WTC11 (cell line): ENCODE measurements around the gene NPHS1.

Experiments used
- FOXP1 ChIP-seq: sonication (generic); formaldehyde crosslinking; IDR thresholded peaks from 2 replicates; pipeline ENCODE4 v1.8.0; 2022; ENCODE audit warnings: missing genetic modification reagents, mild to moderate bottlenecking, moderate library complexity, borderline replicate concordance
- GTF2I ChIP-seq: fragments of 250-450 bp; sonication (Bioruptor Pico); conservative IDR thresholded peaks from 2 replicates; pipeline ENCODE4 v1.4.0; 2021; ENCODE audit warnings: mild to moderate bottlenecking
- MYBL2 ChIP-seq: sonication (generic); formaldehyde crosslinking; IDR thresholded peaks from 2 replicates; pipeline ENCODE4 v1.8.1; 2023; ENCODE audit warnings: mild to moderate bottlenecking, moderate library complexity, missing genetic modification reagents
- SP1 ChIP-seq: sonication (generic); formaldehyde crosslinking; conservative IDR thresholded peaks from 2 replicates; pipeline ENCODE4 v1.8.1; 2022; ENCODE audit warnings: missing genetic modification reagents
- TF ChIP-seq, protein P1 (sequence below): fragments of 200-600 bp; IDR thresholded peaks from 2 replicates; pipeline ENCODE4 v1.8.0; 2022; ENCODE audit warnings: antibody characterized with exemption
- TF ChIP-seq, protein P2 (sequence below): sonication (generic); formaldehyde crosslinking; IDR thresholded peaks from 2 replicates; pipeline ENCODE4 v1.8.1; 2023; ENCODE audit warnings: mild to moderate bottlenecking, missing genetic modification reagents
- TF ChIP-seq, protein P3 (sequence below): sonication (generic); formaldehyde crosslinking; IDR thresholded peaks from 2 replicates; pipeline ENCODE4 v1.8.1; 2023; ENCODE audit warnings: mild to moderate bottlenecking, moderate library complexity, missing genetic modification reagents
- TF ChIP-seq, protein P4 (sequence below): sonication (generic); formaldehyde crosslinking; IDR thresholded peaks from 2 replicates; pipeline ENCODE4 v1.8.1; 2022; ENCODE audit warnings: mild to moderate bottlenecking, missing genetic modification reagents, moderate library complexity, borderline replicate concordance
- TF ChIP-seq, protein P5 (sequence below): sonication (generic); formaldehyde crosslinking; conservative IDR thresholded peaks from 2 replicates; pipeline ENCODE4 v1.8.1; 2022; ENCODE audit warnings: mild to moderate bottlenecking, missing genetic modification reagents
- TF ChIP-seq, protein P6 (sequence below): sonication (generic); formaldehyde crosslinking; IDR thresholded peaks from 2 replicates; pipeline ENCODE4 v1.8.0; 2023; ENCODE audit warnings: mild to moderate bottlenecking, missing genetic modification reagents
- TF ChIP-seq, protein P7 (sequence below): sonication (generic); formaldehyde crosslinking; IDR thresholded peaks from 2 replicates; pipeline ENCODE4 v1.8.1; 2022; ENCODE audit warnings: missing genetic modification reagents, borderline replicate concordance
- TF ChIP-seq, protein P8 (sequence below): sonication (generic); formaldehyde crosslinking; IDR thresholded peaks from 2 replicates; pipeline ENCODE4 v1.8.0; 2023; ENCODE audit warnings: missing genetic modification reagents
- TF ChIP-seq, protein P9 (sequence below): sonication (generic); formaldehyde crosslinking; IDR thresholded peaks from 2 replicates; pipeline ENCODE4 v1.8.1; 2023; ENCODE audit warnings: mild to moderate bottlenecking, missing genetic modification reagents, moderate library complexity

DNA sequence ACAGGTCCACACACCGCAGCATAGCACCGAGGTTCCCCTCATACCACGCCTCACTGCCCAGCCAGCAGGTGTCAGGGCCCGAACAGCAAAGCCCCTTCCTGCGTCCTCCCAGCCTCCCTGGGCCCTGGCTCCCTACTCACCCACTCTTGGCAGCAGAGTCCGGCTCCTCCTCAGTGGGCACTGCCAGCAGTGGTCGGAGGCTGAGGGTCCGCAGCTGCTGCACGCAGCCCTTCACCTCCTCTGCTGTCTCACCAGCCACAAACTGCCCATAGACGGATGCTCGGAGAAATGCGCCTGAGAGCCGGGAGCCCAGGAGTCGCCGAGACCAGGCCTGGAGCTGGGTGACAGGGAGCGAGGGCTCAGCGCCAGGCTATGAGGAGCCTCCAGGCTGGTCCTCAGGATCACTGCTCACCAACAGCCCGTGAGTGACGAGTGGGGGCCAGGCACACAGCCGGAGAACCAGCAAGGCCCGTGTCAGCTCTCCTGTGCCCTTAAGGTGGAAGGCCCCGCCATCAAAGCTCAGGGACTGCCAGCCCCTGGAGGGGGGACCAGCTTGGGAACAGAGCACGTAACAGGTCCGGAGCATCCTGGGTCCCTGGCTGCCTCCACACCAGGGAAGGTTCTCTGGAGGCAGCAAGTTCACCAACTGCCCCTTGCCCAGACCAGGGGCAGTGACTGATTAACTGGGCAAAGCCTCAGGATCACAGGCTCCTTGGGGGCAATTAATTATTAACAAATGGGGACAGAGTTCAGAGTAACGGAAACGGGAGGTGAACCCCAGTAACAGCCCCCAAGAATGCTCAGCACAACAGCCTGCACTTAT lies 39.9 kb downstream of the NPHS1 start, which contains the start of gene PRODH2:
- no peak for TF ChIP-seq FOXP1
- TF ChIP-seq, protein P1, sequence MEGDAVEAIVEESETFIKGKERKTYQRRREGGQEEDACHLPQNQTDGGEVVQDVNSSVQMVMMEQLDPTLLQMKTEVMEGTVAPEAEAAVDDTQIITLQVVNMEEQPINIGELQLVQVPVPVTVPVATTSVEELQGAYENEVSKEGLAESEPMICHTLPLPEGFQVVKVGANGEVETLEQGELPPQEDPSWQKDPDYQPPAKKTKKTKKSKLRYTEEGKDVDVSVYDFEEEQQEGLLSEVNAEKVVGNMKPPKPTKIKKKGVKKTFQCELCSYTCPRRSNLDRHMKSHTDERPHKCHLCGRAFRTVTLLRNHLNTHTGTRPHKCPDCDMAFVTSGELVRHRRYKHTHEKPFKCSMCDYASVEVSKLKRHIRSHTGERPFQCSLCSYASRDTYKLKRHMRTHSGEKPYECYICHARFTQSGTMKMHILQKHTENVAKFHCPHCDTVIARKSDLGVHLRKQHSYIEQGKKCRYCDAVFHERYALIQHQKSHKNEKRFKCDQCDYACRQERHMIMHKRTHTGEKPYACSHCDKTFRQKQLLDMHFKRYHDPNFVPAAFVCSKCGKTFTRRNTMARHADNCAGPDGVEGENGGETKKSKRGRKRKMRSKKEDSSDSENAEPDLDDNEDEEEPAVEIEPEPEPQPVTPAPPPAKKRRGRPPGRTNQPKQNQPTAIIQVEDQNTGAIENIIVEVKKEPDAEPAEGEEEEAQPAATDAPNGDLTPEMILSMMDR, result no peak
- TF ChIP-seq, protein P2, sequence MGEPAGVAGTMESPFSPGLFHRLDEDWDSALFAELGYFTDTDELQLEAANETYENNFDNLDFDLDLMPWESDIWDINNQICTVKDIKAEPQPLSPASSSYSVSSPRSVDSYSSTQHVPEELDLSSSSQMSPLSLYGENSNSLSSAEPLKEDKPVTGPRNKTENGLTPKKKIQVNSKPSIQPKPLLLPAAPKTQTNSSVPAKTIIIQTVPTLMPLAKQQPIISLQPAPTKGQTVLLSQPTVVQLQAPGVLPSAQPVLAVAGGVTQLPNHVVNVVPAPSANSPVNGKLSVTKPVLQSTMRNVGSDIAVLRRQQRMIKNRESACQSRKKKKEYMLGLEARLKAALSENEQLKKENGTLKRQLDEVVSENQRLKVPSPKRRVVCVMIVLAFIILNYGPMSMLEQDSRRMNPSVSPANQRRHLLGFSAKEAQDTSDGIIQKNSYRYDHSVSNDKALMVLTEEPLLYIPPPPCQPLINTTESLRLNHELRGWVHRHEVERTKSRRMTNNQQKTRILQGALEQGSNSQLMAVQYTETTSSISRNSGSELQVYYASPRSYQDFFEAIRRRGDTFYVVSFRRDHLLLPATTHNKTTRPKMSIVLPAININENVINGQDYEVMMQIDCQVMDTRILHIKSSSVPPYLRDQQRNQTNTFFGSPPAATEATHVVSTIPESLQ (CRISPR knock-in tag), result no peak
- TF ChIP-seq, protein P3, sequence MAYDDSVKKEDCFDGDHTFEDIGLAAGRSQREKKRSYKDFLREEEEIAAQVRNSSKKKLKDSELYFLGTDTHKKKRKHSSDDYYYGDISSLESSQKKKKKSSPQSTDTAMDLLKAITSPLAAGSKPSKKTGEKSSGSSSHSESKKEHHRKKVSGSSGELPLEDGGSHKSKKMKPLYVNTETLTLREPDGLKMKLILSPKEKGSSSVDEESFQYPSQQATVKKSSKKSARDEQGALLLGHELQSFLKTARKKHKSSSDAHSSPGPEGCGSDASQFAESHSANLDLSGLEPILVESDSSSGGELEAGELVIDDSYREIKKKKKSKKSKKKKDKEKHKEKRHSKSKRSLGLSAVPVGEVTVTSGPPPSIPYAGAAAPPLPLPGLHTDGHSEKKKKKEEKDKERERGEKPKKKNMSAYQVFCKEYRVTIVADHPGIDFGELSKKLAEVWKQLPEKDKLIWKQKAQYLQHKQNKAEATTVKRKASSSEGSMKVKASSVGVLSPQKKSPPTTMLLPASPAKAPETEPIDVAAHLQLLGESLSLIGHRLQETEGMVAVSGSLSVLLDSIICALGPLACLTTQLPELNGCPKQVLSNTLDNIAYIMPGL (CRISPR knock-in tag), result no peak
- TF ChIP-seq, protein P4, sequence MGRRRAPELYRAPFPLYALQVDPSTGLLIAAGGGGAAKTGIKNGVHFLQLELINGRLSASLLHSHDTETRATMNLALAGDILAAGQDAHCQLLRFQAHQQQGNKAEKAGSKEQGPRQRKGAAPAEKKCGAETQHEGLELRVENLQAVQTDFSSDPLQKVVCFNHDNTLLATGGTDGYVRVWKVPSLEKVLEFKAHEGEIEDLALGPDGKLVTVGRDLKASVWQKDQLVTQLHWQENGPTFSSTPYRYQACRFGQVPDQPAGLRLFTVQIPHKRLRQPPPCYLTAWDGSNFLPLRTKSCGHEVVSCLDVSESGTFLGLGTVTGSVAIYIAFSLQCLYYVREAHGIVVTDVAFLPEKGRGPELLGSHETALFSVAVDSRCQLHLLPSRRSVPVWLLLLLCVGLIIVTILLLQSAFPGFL (CRISPR knock-in tag), result no peak
- TF ChIP-seq GTF2I (CRISPR knock-in tag), result no peak
- TF ChIP-seq, protein P5, sequence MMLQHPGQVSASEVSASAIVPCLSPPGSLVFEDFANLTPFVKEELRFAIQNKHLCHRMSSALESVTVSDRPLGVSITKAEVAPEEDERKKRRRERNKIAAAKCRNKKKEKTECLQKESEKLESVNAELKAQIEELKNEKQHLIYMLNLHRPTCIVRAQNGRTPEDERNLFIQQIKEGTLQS (CRISPR knock-in tag), result no peak
- TF ChIP-seq, protein P6, sequence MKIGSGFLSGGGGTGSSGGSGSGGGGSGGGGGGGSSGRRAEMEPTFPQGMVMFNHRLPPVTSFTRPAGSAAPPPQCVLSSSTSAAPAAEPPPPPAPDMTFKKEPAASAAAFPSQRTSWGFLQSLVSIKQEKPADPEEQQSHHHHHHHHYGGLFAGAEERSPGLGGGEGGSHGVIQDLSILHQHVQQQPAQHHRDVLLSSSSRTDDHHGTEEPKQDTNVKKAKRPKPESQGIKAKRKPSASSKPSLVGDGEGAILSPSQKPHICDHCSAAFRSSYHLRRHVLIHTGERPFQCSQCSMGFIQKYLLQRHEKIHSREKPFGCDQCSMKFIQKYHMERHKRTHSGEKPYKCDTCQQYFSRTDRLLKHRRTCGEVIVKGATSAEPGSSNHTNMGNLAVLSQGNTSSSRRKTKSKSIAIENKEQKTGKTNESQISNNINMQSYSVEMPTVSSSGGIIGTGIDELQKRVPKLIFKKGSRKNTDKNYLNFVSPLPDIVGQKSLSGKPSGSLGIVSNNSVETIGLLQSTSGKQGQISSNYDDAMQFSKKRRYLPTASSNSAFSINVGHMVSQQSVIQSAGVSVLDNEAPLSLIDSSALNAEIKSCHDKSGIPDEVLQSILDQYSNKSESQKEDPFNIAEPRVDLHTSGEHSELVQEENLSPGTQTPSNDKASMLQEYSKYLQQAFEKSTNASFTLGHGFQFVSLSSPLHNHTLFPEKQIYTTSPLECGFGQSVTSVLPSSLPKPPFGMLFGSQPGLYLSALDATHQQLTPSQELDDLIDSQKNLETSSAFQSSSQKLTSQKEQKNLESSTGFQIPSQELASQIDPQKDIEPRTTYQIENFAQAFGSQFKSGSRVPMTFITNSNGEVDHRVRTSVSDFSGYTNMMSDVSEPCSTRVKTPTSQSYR (CRISPR knock-in tag), result no peak
- TF ChIP-seq, protein P7, sequence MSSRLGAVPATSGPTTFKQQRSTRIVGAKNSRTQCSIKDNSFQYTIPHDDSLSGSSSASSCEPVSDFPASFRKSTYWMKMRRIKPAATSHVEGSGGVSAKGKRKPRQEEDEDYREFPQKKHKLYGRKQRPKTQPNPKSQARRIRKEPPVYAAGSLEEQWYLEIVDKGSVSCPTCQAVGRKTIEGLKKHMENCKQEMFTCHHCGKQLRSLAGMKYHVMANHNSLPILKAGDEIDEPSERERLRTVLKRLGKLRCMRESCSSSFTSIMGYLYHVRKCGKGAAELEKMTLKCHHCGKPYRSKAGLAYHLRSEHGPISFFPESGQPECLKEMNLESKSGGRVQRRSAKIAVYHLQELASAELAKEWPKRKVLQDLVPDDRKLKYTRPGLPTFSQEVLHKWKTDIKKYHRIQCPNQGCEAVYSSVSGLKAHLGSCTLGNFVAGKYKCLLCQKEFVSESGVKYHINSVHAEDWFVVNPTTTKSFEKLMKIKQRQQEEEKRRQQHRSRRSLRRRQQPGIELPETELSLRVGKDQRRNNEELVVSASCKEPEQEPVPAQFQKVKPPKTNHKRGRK (CRISPR knock-in tag), result no peak
- no peak for TF ChIP-seq MYBL2 (CRISPR knock-in tag)
- TF ChIP-seq, protein P8, sequence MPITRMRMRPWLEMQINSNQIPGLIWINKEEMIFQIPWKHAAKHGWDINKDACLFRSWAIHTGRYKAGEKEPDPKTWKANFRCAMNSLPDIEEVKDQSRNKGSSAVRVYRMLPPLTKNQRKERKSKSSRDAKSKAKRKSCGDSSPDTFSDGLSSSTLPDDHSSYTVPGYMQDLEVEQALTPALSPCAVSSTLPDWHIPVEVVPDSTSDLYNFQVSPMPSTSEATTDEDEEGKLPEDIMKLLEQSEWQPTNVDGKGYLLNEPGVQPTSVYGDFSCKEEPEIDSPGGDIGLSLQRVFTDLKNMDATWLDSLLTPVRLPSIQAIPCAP (CRISPR knock-in tag), result no peak
- TF ChIP-seq, protein P9, sequence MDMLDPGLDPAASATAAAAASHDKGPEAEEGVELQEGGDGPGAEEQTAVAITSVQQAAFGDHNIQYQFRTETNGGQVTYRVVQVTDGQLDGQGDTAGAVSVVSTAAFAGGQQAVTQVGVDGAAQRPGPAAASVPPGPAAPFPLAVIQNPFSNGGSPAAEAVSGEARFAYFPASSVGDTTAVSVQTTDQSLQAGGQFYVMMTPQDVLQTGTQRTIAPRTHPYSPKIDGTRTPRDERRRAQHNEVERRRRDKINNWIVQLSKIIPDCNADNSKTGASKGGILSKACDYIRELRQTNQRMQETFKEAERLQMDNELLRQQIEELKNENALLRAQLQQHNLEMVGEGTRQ (CRISPR knock-in tag), result no peak
- no peak for TF ChIP-seq SP1 (CRISPR knock-in tag)
